ENCODE data around the gene PKMYT1.

GRCh38 chr16:2987286-2987685, 7.0 kb upstream of the PKMYT1 start:
- TF ChIP-seq, protein P1, sequence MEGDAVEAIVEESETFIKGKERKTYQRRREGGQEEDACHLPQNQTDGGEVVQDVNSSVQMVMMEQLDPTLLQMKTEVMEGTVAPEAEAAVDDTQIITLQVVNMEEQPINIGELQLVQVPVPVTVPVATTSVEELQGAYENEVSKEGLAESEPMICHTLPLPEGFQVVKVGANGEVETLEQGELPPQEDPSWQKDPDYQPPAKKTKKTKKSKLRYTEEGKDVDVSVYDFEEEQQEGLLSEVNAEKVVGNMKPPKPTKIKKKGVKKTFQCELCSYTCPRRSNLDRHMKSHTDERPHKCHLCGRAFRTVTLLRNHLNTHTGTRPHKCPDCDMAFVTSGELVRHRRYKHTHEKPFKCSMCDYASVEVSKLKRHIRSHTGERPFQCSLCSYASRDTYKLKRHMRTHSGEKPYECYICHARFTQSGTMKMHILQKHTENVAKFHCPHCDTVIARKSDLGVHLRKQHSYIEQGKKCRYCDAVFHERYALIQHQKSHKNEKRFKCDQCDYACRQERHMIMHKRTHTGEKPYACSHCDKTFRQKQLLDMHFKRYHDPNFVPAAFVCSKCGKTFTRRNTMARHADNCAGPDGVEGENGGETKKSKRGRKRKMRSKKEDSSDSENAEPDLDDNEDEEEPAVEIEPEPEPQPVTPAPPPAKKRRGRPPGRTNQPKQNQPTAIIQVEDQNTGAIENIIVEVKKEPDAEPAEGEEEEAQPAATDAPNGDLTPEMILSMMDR (conservative IDR thresholded peaks at IDR 0.05; ENCODE audit: low read depth, low read length), result no peak
- TF ChIP-seq ELK1 (IDR thresholded peaks at IDR 0.05; ENCODE audit: borderline replicate concordance, low read depth, low read length), result no peak
- TF ChIP-seq SMC3 (IDR thresholded peaks at IDR 0.05; ENCODE audit: low read depth, low read length), result no peak
- no peak for TF ChIP-seq USF2 (IDR thresholded peaks at IDR 0.05; ENCODE audit: low read depth, low read length)
